ENCODE measurements around the gene MRPS9. TPM values are rescaled to one million over a fixed set of nuclear protein-coding genes. Genes with fewer than 3 reads are reported as not detected.
A peak's percentile ranks its signal among the peaks of the same experiment; 100 is the strongest.

MRPS9 gene
- 31.1 and 33.0 TPM in 2 replicates for total RNA-seq (2014; rRNA removed; shearing (Covaris generic))

GRCh38 chr2:105037572-105038382 lies at the start of gene MRPS9:
MRPS9 (plus strand) TSS chr2:105038069; CDS start chr2:105038093, 24 bp downstream.
- DNase-seq (ENCODE audit: low spot score): peak; percentile 97

GRCh38 chr2:105005181-105005951 lies 32.5 kb upstream of the MRPS9 start:
- peak; percentile 56 for DNase-seq (ENCODE audit: low spot score)

GRCh38 chr2:105007367-105007766 lies 30.5 kb upstream of the MRPS9 start:
- no peak for DNase-seq (ENCODE audit: low spot score)

GRCh38 chr2:105032476-105032875 lies 5.4 kb upstream of the MRPS9 start:
- DNase-seq (ENCODE audit: low spot score): no peak

GRCh38 chr2:105034170-105034569 lies 3.7 kb upstream of the MRPS9 start:
- DNase-seq (ENCODE audit: low spot score): no peak

GRCh38 chr2:105038383-105039061 lies 653 bp downstream of the MRPS9 start:
- DNase-seq (ENCODE audit: low spot score): no peak

GRCh38 chr2:105039559-105039958 lies 1.7 kb downstream of the MRPS9 start:
- no peak for DNase-seq (ENCODE audit: low spot score)

- no peak for DNase-seq (ENCODE audit: low spot score)
Measured at GRCh38 chr2:105042189-105042588, 4.3 kb downstream of the MRPS9 start.

GRCh38 chr2:105052773-105053172 lies 14.9 kb downstream of the MRPS9 start:
- peak; percentile 9 for DNase-seq (ENCODE audit: low spot score)

- no peak for DNase-seq (ENCODE audit: low spot score)
Measured at GRCh38 chr2:105055613-105056012, 17.7 kb downstream of the MRPS9 start.

GRCh38 chr2:105056245-105056644 lies 18.4 kb downstream of the MRPS9 start:
- no peak for DNase-seq (ENCODE audit: low spot score)

- no peak for DNase-seq (ENCODE audit: low spot score)
Measured at GRCh38 chr2:105057005-105057404, 19.1 kb downstream of the MRPS9 start.

- no peak for DNase-seq (ENCODE audit: low spot score)
Measured at GRCh38 chr2:105061560-105061959, 23.7 kb downstream of the MRPS9 start.

- DNase-seq (ENCODE audit: low spot score): no peak
Measured at GRCh38 chr2:105062158-105062557, 24.3 kb downstream of the MRPS9 start.

GRCh38 chr2:105068387-105068786 lies 30.5 kb downstream of the MRPS9 start:
- DNase-seq (ENCODE audit: low spot score): no peak

GRCh38 chr2:105068875-105069274 lies 31.0 kb downstream of the MRPS9 start:
- no peak for DNase-seq (ENCODE audit: low spot score)

GRCh38 chr2:105070010-105070865 lies 32.4 kb downstream of the MRPS9 start:
- DNase-seq (ENCODE audit: low spot score): no peak

- DNase-seq (ENCODE audit: low spot score): no peak
Measured at GRCh38 chr2:105071379-105071778, 33.5 kb downstream of the MRPS9 start.

- no peak for DNase-seq (ENCODE audit: low spot score)
Measured at GRCh38 chr2:105072039-105072438, 34.2 kb downstream of the MRPS9 start.

GRCh38 chr2:105073591-105073990 lies 35.7 kb downstream of the MRPS9 start:
- no peak for DNase-seq (ENCODE audit: low spot score)

GRCh38 chr2:105076121-105076520 lies 38.3 kb downstream of the MRPS9 start:
- no peak for DNase-seq (ENCODE audit: low spot score)

Data from H4 (cell line).